Measurements from ENCODE around the gene RDH8. TPM values are rescaled to one million over a fixed set of nuclear protein-coding genes. Genes with fewer than 3 reads are reported as not detected.

RDH8 gene
- total and polyA plus RNA-seq, 2 experiments from 2014 or later, result not detected

DNA sequence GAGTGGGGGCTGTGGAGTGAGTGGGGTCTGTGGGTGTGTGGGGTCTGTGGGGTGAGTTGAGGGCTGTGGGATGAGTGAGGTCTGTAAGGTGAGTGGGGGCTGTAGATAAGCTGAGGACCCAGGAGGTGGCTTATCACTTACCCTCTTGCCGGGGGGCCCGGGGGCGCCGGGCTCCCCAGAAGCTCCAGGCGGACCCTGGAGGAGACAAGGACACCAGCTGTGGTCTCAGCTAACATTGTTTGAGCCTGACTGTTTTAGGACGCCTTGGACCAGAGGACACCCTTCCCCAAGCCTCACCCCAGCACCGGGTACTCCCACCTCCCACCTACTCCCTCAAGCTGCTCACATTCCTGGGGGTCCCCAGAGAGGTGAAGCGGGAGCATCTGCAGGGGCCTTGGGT, 42.8 kb upstream of the RDH8 start:
- no peak for DNase-seq (ENCODE audit: low spot score)
- Histone ChIP-seq H3K27ac (no peak overlapping the region), H3K79me2 (no peaks in the 10 kb centered on the region), H3K36me3 (replicated peaks; ENCODE audit: insufficient read depth, low read depth) (no peaks in the 10 kb centered on the region), H3K27me3 (peaks cover 35% of the 10 kb centered on the region), H4K20me1 (ENCODE audit: insufficient read depth, poor library complexity, severe bottlenecking) (no peaks in the 10 kb centered on the region), H3K9me2 (replicated peaks; ENCODE audit: insufficient read depth) (no peaks in the 10 kb centered on the region), H2AFZ (no peak overlapping the region), H3K4me1 (ENCODE audit: insufficient read depth) (no peaks in the 10 kb centered on the region), H3K4me3 (no peak overlapping the region), H3K9me3 (ENCODE audit: low read depth) (no peaks in the 10 kb centered on the region), H3K4me2 (no peak overlapping the region)
- TF ChIP-seq, protein P1, sequence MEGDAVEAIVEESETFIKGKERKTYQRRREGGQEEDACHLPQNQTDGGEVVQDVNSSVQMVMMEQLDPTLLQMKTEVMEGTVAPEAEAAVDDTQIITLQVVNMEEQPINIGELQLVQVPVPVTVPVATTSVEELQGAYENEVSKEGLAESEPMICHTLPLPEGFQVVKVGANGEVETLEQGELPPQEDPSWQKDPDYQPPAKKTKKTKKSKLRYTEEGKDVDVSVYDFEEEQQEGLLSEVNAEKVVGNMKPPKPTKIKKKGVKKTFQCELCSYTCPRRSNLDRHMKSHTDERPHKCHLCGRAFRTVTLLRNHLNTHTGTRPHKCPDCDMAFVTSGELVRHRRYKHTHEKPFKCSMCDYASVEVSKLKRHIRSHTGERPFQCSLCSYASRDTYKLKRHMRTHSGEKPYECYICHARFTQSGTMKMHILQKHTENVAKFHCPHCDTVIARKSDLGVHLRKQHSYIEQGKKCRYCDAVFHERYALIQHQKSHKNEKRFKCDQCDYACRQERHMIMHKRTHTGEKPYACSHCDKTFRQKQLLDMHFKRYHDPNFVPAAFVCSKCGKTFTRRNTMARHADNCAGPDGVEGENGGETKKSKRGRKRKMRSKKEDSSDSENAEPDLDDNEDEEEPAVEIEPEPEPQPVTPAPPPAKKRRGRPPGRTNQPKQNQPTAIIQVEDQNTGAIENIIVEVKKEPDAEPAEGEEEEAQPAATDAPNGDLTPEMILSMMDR (IDR thresholded peaks at IDR 0.05; ENCODE audit: poor library complexity), result no peak
- 96% methylated on average over 5 of the region's 8 CpGs for whole genome bisulfite sequencing (ENCODE audit: low lambda C conversion rate, missing lambda C conversion rate)

DNA sequence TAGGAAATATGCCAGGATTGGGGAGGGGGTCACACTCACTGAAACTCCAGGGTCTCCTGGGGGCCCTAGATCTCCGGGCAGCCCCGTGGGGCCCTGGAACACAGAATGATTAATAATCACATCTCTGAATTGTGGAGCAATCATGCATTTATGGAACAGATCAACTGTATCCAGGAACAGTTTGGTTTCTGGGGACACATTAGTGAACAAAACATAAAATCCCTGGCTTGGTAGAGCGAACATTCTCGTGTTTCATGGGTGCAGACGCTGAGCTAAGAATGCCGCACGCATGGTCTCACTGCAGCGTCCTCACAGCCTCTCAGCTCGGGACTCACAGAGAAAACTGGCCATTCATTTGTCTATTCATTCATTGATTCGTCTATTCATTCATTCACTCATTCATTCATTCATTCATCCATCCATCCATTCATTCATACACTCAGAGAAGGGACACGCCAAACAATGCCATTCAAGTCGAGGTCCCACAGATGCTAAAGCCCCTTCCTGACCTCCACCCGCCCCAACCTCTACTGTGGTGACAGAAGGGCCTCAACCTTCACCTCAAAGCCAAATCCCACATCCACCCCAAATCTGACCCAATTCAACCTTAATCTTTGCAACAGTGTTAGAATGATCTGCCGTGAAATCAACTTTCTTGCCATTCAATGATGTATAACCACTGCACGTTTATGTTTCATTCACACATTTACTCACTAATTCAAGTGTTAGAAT, 42.0 kb upstream of the RDH8 start:
- H3K4me3 ChIP-seq, result no peak overlapping the region
- H2AFZ ChIP-seq, result no peak overlapping the region
- no peak overlapping the region for H3K27ac ChIP-seq
- TF ChIP-seq, protein P1 (IDR thresholded peaks at IDR 0.05; ENCODE audit: poor library complexity), result no peak
- TF ChIP-seq EZH2 (IDR thresholded peaks at IDR 0.05; ENCODE audit: borderline replicate concordance) (no peak), EZH2phosphoT487 (IDR thresholded peaks at IDR 0.05; ENCODE audit: low read depth, severe bottlenecking, unreplicated experiment) (no peak)
- WGBS (ENCODE audit: low lambda C conversion rate, missing lambda C conversion rate), result 82% methylated on average over 15 of the region's 15 CpGs
- no peaks in the 10 kb centered on the region for H3K9me2 ChIP-seq (replicated peaks; ENCODE audit: insufficient read depth)
- H3K9me3 ChIP-seq (ENCODE audit: low read depth), result no peaks in the 10 kb centered on the region
- no peak overlapping the region for H3K4me2 ChIP-seq
- peaks cover 27% of the 10 kb centered on the region for H3K27me3 ChIP-seq
- H3K79me2 ChIP-seq, result no peaks in the 10 kb centered on the region
- no peaks in the 10 kb centered on the region for H3K4me1 ChIP-seq (ENCODE audit: insufficient read depth)
- no peaks in the 10 kb centered on the region for H3K36me3 ChIP-seq (replicated peaks; ENCODE audit: insufficient read depth, low read depth)
- DNase-seq (ENCODE audit: low spot score), result no peak
- no peaks in the 10 kb centered on the region for H4K20me1 ChIP-seq (ENCODE audit: insufficient read depth, poor library complexity, severe bottlenecking)

DNA sequence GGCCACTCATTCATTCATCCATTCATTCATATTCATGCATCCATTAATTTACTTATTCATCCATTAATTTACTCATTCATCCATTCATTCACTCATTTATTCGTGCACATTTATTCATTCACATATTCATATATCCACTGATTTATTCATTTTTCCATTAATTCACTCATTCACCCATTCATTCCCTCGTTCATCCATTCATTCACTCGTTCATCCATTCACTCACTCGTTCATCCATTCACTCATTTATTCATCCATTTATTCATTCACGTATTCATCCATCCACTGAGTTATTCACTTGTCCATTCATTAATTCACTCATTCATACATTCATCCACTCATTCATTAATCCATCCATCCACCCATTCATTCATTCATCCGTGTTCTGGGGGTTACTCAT, 41.2 kb upstream of the RDH8 start:
- DNase-seq (ENCODE audit: low spot score), result no peak
- no peak overlapping the region for H3K4me2 ChIP-seq
- H3K4me1 ChIP-seq (ENCODE audit: insufficient read depth), result no peaks in the 10 kb centered on the region
- no peak overlapping the region for H2AFZ ChIP-seq
- H4K20me1 ChIP-seq (ENCODE audit: insufficient read depth, poor library complexity, severe bottlenecking), result no peaks in the 10 kb centered on the region
- no peaks in the 10 kb centered on the region for H3K9me3 ChIP-seq (ENCODE audit: low read depth)
- H3K9me2 ChIP-seq (replicated peaks; ENCODE audit: insufficient read depth), result no peaks in the 10 kb centered on the region
- H3K27me3 ChIP-seq, result peaks cover 19% of the 10 kb centered on the region
- H3K79me2 ChIP-seq, result no peaks in the 10 kb centered on the region
- no peak overlapping the region for H3K27ac ChIP-seq
- WGBS (ENCODE audit: low lambda C conversion rate, missing lambda C conversion rate), result 94% methylated on average over 6 of the region's 6 CpGs
- no peak for TF ChIP-seq EZH2 (IDR thresholded peaks at IDR 0.05; ENCODE audit: borderline replicate concordance)
- TF ChIP-seq EZH2phosphoT487 (IDR thresholded peaks at IDR 0.05; ENCODE audit: low read depth, severe bottlenecking, unreplicated experiment), result no peak
- no peaks in the 10 kb centered on the region for H3K36me3 ChIP-seq (replicated peaks; ENCODE audit: insufficient read depth, low read depth)
- H3K4me3 ChIP-seq, result no peak overlapping the region

DNA sequence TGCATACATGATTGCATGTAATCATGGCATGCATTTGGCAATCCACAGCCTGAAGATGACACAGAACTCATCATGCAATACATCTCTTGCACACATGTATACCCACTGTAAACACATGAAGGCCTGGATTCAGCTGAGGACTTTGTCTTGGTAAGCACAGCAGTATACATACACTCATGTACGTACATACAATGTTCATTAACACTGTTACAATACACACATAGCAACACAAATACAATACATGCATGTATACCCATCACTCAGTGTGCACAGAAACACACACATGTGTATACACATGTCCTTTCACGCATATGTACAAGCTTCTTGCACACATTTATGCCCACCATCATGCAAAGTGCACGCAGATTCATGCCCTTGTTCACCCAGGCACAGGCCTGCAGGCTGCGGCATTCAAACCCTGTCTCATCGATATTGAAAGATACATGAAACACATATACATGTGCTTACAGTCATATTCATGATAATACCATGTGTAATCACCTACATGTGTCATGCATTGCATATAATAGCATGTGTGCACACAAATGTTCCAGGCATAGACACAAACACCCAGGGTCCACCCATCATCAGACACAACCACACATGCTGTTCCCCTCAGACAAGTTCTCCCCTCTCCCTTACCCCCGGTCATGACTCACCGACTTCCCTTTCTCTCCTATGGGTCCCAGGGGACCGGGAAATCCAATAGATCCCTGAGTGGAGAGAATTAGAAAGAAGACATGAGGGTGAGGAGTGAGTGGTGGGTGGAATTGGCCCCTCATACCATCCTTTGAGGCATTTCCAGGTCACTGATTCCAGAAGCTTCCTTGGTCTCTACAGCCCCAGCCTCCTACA, 31.6 kb upstream of the RDH8 start:
- Histone ChIP-seq H3K4me2 (no peak overlapping the region), H3K27me3 (no peaks in the 10 kb centered on the region), H2AFZ (no peak overlapping the region), H3K4me3 (no peak overlapping the region), H3K36me3 (replicated peaks; ENCODE audit: insufficient read depth, low read depth) (no peaks in the 10 kb centered on the region), H3K9me2 (replicated peaks; ENCODE audit: insufficient read depth) (no peaks in the 10 kb centered on the region), H3K27ac (no peak overlapping the region), H3K4me1 (ENCODE audit: insufficient read depth) (no peaks in the 10 kb centered on the region), H4K20me1 (ENCODE audit: insufficient read depth, poor library complexity, severe bottlenecking) (no peaks in the 10 kb centered on the region), H3K79me2 (no peaks in the 10 kb centered on the region), H3K9me3 (ENCODE audit: low read depth) (no peaks in the 10 kb centered on the region)
- TF ChIP-seq EZH2 (IDR thresholded peaks at IDR 0.05; ENCODE audit: borderline replicate concordance) (no peak), EZH2phosphoT487 (IDR thresholded peaks at IDR 0.05; ENCODE audit: low read depth, severe bottlenecking, unreplicated experiment) (no peak)
- TF ChIP-seq, protein P1 (IDR thresholded peaks at IDR 0.05; ENCODE audit: poor library complexity), result no peak
- no peak for DNase-seq (ENCODE audit: low spot score)
- 89% methylated on average over 8 of the region's 8 CpGs for WGBS (ENCODE audit: low lambda C conversion rate, missing lambda C conversion rate)
